Measurements from ENCODE around the gene TM4SF4.

DNA sequence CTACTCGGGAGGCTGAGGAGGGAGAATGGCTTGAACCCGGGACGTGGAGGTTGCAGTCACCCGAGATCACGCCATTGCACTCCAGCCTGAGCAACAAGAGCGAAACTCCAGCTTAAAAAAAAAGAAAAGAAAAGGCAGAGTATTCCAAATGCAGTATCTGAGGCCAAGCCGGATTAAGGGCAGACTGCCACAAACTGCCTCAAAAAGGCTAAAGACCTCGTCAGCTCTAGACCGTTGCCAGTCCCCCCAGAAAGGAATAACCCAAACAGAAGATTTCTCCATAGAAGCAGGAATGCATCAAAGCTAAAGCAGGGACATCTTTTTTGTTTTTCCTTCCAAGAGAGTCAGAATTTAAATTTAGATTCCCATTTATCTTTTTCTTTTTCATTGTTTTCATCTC, 72.9 kb downstream of the TM4SF4 start:
- TF ChIP-seq POLR2A (IDR thresholded peaks at IDR 0.05), result no peak
- TF ChIP-seq, protein P1, sequence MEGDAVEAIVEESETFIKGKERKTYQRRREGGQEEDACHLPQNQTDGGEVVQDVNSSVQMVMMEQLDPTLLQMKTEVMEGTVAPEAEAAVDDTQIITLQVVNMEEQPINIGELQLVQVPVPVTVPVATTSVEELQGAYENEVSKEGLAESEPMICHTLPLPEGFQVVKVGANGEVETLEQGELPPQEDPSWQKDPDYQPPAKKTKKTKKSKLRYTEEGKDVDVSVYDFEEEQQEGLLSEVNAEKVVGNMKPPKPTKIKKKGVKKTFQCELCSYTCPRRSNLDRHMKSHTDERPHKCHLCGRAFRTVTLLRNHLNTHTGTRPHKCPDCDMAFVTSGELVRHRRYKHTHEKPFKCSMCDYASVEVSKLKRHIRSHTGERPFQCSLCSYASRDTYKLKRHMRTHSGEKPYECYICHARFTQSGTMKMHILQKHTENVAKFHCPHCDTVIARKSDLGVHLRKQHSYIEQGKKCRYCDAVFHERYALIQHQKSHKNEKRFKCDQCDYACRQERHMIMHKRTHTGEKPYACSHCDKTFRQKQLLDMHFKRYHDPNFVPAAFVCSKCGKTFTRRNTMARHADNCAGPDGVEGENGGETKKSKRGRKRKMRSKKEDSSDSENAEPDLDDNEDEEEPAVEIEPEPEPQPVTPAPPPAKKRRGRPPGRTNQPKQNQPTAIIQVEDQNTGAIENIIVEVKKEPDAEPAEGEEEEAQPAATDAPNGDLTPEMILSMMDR (IDR thresholded peaks at IDR 0.05), result no peak
